Esophagus squamous epithelium (tissue), 4 donors: Measurements from ENCODE around the gene CHRNB4.
"Not testable (repeated sequence)": the region's sequence is repeated elsewhere in the genome, so short reads cannot be mapped to it uniquely, and the experiment has no call there.

Source experiments
- POLR2A ChIP-seq, 4 donors: fragments of 450-650 bp; IDR thresholded peaks; one replicate each; pipeline ENCODE4 v1.6.1; 2017; ENCODE audit warnings: antibody characterized with exemption in 4 of 4, mild to moderate bottlenecking in 4 of 4, moderate library complexity in 3 of 4
- TF ChIP-seq, protein P1 (sequence below), 6 experiments: fragments of 450-650 bp in 4 of 6; fragments of 200-600 bp in 2 of 6; sonication (generic) in 2 of 6; IDR thresholded peaks; one replicate each; pipeline ENCODE4 v1.5.1; 2016 to 2019; ENCODE audit warnings: antibody characterized with exemption in 6 of 6, mild to moderate bottlenecking in 4 of 6, moderate library complexity in 4 of 6

DNA sequence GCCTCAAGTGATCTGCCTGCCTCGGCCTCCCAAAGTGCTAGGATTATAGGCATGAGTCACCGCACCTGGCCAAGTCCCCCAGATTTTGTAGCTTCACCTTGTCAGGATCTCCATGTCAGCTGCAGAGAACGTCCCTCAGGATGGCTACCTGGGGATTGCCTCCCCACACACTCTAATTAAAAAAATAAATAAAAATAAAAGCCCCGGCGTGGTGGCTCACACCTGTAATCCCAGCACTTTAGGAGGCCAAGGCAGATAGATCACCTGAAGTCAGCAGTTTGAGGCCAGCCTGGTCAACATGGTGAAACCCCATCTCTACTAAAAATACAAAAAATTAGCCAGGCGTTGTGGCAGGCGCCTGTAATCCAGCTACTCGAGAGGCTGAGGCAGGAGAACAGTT is 42.6 kb upstream of the CHRNB4 start:
- TF ChIP-seq, protein P1, sequence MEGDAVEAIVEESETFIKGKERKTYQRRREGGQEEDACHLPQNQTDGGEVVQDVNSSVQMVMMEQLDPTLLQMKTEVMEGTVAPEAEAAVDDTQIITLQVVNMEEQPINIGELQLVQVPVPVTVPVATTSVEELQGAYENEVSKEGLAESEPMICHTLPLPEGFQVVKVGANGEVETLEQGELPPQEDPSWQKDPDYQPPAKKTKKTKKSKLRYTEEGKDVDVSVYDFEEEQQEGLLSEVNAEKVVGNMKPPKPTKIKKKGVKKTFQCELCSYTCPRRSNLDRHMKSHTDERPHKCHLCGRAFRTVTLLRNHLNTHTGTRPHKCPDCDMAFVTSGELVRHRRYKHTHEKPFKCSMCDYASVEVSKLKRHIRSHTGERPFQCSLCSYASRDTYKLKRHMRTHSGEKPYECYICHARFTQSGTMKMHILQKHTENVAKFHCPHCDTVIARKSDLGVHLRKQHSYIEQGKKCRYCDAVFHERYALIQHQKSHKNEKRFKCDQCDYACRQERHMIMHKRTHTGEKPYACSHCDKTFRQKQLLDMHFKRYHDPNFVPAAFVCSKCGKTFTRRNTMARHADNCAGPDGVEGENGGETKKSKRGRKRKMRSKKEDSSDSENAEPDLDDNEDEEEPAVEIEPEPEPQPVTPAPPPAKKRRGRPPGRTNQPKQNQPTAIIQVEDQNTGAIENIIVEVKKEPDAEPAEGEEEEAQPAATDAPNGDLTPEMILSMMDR (IDR thresholded peaks at IDR 0.05) = not testable (repeated sequence)
- TF ChIP-seq POLR2A (IDR thresholded peaks at IDR 0.05) = not testable (repeated sequence)
